Fibroblast of lung (primary cell): ENCODE results near the gene CNTNAP5. TPM values are rescaled to one million over a fixed set of nuclear protein-coding genes. Genes with fewer than 3 reads are reported as not detected.

ENCODE experiments used
- DNase-seq, 2 donors: peaks; one replicate each; pipeline versions ENCODE4 v3.0.0 to v3.0.0-alpha.2; 2010; ENCODE audit warnings: low read depth in 2 of 2
- H2AFZ ChIP-seq: 2 replicates; pipeline ENCODE4 v1.5.1; 2012; ENCODE audit warnings: low read length, control low read depth, inconsistent platforms
- H3K27ac ChIP-seq: 2 replicates; pipeline ENCODE4 v1.5.1; 2011; ENCODE audit warnings: low read length, control low read depth; ENCODE audit not compliant: insufficient read depth
- H3K27me3 ChIP-seq: 2 replicates; pipeline ENCODE4 v1.5.1; 2011; ENCODE audit warnings: mild to moderate bottlenecking, low read length; ENCODE audit not compliant: control insufficient read depth, insufficient read depth
- H3K36me3 ChIP-seq: 2 replicates; pipeline ENCODE4 v1.5.1; 2011; ENCODE audit warnings: low read length; ENCODE audit not compliant: control insufficient read depth, insufficient read depth
- H3K4me1 ChIP-seq: 2 replicates; pipeline ENCODE4 v1.5.1; 2011; ENCODE audit warnings: low read length; ENCODE audit not compliant: control insufficient read depth, insufficient read depth; ENCODE audit errors: extremely low read depth
- H3K4me2 ChIP-seq: 2 replicates; pipeline ENCODE4 v1.5.1; 2011; ENCODE audit warnings: low read length, control low read depth; ENCODE audit not compliant: insufficient read depth; ENCODE audit errors: extremely low read depth
- H3K4me3 ChIP-seq, 4 experiments: fragments of 200-600 bp in 1 of 4; sonication (generic) in 1 of 4; replicated peaks in 1 of 4; 2 replicates each; pipeline ENCODE4 v1.5.1; 2011 to 2016; ENCODE audit warnings: low read length in 4 of 4, low read depth in 3 of 4, mild to moderate bottlenecking in 3 of 4, control low read depth in 2 of 4, inconsistent platforms in 1 of 4, mixed read lengths in 1 of 4; ENCODE audit not compliant: insufficient read depth in 1 of 4; ENCODE audit errors: control extremely low read depth in 1 of 4
- H3K79me2 ChIP-seq: 2 replicates; pipeline ENCODE4 v1.5.1; 2012; ENCODE audit warnings: mild to moderate bottlenecking, low read length, inconsistent platforms; ENCODE audit not compliant: control insufficient read depth, insufficient read depth
- H3K9ac ChIP-seq: 2 replicates; pipeline ENCODE4 v1.5.1; 2011; ENCODE audit warnings: mild to moderate bottlenecking, low read length, control low read depth; ENCODE audit not compliant: insufficient read depth
- H3K9me3 ChIP-seq: 2 replicates; pipeline ENCODE4 v1.5.1; 2012; ENCODE audit warnings: low read depth, low read length; ENCODE audit not compliant: control insufficient read depth, insufficient read depth
- H4K20me1 ChIP-seq: 2 replicates; pipeline ENCODE4 v1.5.1; 2011; ENCODE audit warnings: low read length; ENCODE audit not compliant: control insufficient read depth, insufficient read depth; ENCODE audit errors: extremely low read depth
- CTCF ChIP-seq, 2 donors: IDR thresholded peaks in 1 of 2; conservative IDR thresholded peaks in 1 of 2; 1 replicate in 1 of 2; 2 replicates in 1 of 2; pipeline ENCODE4 v1.5.1; 2011 to 2012; ENCODE audit warnings: low read length in 2 of 2, control low read depth in 1 of 2, inconsistent platforms in 1 of 2, low read depth in 1 of 2, mild to moderate bottlenecking in 1 of 2
- EZH2 ChIP-seq: IDR thresholded peaks from 2 replicates; pipeline ENCODE4 v1.5.1; 2012; ENCODE audit warnings: low read length, control low read depth, mild to moderate bottlenecking; ENCODE audit errors: missing control alignments
- polyA plus RNA-seq, 2 donors: library from polyadenylated mRNA; depleted of rRNA in 1 of 2; stranded (reverse) in 1 of 2; unstranded in 1 of 2; fragments of >200 nt; gene quantifications; 2 replicates each; pipeline ENCODE4 v1.2.1, GENCODE V29; 2011 to 2012; ENCODE audit warnings: missing spikeins in 1 of 2
- total RNA-seq: library from RNA; depleted of rRNA; stranded (reverse); fragments of >200 nt; gene quantifications from 2 replicates; pipeline ENCODE4 v1.2.1, GENCODE V29; 2014

Gene CNTNAP5
- total and polyA plus RNA-seq, 2 donors (not counting 1 experiment from before 2014, with no cell fraction given) = not detected

- no peak for TF ChIP-seq CTCF (conservative IDR thresholded peaks at IDR 0.05 in 1 of 2, IDR thresholded peaks at IDR 0.05 in 1 of 2; ENCODE audit: low read depth in 1 of 2, low read length in 2 of 2)
- TF ChIP-seq EZH2 = no peak
- Histone ChIP-seq H3K9me3 (no peaks in the 10 kb centered on the region), H3K79me2 (no peaks in the 10 kb centered on the region), H2AFZ (no peak overlapping the region), H4K20me1 (no peaks in the 10 kb centered on the region), H3K27me3 (no peaks in the 10 kb centered on the region), H3K4me2 (no peak overlapping the region), H3K4me3 (no peak overlapping the region), H3K36me3 (no peaks in the 10 kb centered on the region), H3K27ac (no peak overlapping the region), H3K4me1 (no peaks in the 10 kb centered on the region), H3K9ac (no peak overlapping the region)
- DNase-seq = no peak
These were observed 873.7 kb downstream of the CNTNAP5 start for GRCh38 chr2:124898827-124899226.

- TF ChIP-seq EZH2 (no peak), CTCF (conservative IDR thresholded peaks at IDR 0.05 in 1 of 2, IDR thresholded peaks at IDR 0.05 in 1 of 2; ENCODE audit: low read depth in 1 of 2, low read length in 2 of 2) (no peak)
- peak in 1 of 2 donors; percentile 53 for DNase-seq
- Histone ChIP-seq H3K27ac (no peak overlapping the region), H3K4me3 (no peak overlapping the region), H3K9me3 (no peaks in the 10 kb centered on the region), H3K4me1 (no peaks in the 10 kb centered on the region), H3K36me3 (no peaks in the 10 kb centered on the region), H3K4me2 (no peak overlapping the region), H4K20me1 (no peaks in the 10 kb centered on the region), H3K27me3 (no peaks in the 10 kb centered on the region), H2AFZ (no peak overlapping the region), H3K9ac (no peak overlapping the region), H3K79me2 (no peaks in the 10 kb centered on the region)
These were observed 883.3 kb downstream of the CNTNAP5 start for GRCh38 chr2:124908411-124908810.

GRCh38 chr2:124911560-124911959 lies 886.5 kb downstream of the CNTNAP5 start:
- H3K36me3 ChIP-seq = no peaks in the 10 kb centered on the region
- no peak overlapping the region for H3K4me3 ChIP-seq
- DNase-seq = peak; percentile 33 to 40
- no peak overlapping the region for H2AFZ ChIP-seq
- H3K9me3 ChIP-seq = no peaks in the 10 kb centered on the region
- no peak overlapping the region for H3K4me2 ChIP-seq
- no peaks in the 10 kb centered on the region for H4K20me1 ChIP-seq
- no peaks in the 10 kb centered on the region for H3K27me3 ChIP-seq
- no peaks in the 10 kb centered on the region for H3K4me1 ChIP-seq
- TF ChIP-seq EZH2 (no peak), CTCF (conservative IDR thresholded peaks at IDR 0.05 in 1 of 2, IDR thresholded peaks at IDR 0.05 in 1 of 2; ENCODE audit: low read depth in 1 of 2, low read length in 2 of 2) (no peak)
- no peak overlapping the region for H3K27ac ChIP-seq
- H3K79me2 ChIP-seq = no peaks in the 10 kb centered on the region
- no peak overlapping the region for H3K9ac ChIP-seq
